Activated CD4-positive, CD25-positive, alpha-beta regulatory T cell treated with anti-CD3 and anti-CD28 coated beads, Interleukin-2, amount 50 U/mL, for 24 hours (primary cell): ENCODE data around the gene CHST15.
A peak's percentile ranks its signal among the peaks of the same experiment; 100 is the strongest.

Source experiments
- ATAC-seq, 2 donors: fragments of 150-1000 bp; cut with Tn5 transposase; one replicate each; pipeline ENCODE4 v1.10.0; 2021; ENCODE audit warnings: mild to moderate bottlenecking in 1 of 2, moderate library complexity in 1 of 2

CHST15 gene

DNA sequence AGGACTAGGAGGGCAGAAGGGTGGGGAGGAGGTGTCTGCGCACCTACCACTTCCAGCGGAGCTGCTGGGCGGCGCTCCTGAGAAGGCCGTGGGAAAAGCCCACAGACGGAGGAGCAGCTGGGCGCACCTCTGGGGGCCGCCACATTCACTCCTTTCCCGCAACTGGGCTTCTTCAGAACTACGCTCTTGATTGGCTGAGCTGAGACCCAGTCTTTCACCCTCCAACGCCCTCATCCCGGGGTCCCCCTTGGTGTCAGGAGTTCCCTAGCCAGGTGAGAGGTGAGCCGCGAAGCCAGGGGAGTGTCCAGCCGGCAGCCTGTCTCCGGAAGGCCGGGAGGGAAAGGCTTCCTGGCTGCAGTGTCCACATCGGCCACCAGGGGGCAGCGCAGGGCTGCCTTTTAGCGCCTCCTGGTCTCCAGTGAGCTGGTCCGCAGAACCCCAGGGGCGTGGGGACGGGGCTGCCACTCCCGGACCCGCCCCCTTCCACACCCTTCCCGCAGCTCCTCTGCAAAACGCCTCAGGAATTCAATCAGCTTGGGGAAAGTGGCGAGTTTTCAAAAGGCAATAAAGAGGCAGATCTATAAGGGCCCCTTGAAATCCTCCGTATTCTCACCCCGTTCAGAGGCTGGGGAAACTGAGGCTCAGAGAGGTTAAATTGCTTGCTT, 98.8 kb downstream of the CHST15 start:
- ATAC-seq = peak; percentile 67 to 70

DNA sequence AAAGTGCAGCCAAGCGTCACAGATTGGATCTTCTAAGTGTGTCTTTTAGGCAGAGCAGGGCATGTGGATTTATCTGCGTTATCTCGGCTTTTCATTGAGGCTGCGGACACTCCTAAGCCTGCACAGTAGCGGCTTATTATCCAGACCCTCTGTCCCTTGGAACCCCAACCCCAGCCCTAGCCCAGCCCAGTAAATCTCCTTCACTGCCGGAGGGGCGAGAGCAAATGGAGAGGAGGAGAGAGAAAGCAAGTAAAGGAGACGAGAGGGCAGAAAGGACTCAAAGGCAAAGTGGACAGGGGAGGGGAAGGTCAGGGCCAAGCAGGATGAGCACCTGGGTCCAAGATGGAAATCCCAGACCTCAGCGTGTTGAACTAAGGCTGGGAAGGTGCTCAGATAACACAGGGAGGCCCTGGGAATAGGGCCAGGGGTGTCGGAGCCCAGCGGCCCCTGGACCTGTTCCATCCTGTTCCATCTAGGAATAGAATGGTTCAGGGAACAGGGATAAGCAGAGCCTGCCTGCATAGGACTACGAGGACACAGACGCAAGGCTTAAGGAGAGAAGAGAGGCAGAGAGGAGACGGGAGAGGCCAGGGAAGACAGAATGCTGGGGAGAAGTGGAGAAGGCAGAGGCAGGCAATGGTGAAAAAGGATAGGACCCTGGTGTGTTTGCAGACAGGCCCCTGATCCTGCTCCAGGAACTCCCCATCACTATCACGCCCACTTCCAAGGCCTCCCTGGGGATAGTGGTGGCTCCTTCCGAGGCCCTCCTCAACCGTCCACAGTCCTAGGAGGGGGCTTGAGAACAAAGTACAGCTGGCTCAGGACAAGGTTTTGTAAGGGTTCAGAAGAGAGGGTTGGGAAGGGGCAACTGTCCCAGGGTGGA, 99.6 kb downstream of the CHST15 start:
- ATAC-seq = no peak

DNA sequence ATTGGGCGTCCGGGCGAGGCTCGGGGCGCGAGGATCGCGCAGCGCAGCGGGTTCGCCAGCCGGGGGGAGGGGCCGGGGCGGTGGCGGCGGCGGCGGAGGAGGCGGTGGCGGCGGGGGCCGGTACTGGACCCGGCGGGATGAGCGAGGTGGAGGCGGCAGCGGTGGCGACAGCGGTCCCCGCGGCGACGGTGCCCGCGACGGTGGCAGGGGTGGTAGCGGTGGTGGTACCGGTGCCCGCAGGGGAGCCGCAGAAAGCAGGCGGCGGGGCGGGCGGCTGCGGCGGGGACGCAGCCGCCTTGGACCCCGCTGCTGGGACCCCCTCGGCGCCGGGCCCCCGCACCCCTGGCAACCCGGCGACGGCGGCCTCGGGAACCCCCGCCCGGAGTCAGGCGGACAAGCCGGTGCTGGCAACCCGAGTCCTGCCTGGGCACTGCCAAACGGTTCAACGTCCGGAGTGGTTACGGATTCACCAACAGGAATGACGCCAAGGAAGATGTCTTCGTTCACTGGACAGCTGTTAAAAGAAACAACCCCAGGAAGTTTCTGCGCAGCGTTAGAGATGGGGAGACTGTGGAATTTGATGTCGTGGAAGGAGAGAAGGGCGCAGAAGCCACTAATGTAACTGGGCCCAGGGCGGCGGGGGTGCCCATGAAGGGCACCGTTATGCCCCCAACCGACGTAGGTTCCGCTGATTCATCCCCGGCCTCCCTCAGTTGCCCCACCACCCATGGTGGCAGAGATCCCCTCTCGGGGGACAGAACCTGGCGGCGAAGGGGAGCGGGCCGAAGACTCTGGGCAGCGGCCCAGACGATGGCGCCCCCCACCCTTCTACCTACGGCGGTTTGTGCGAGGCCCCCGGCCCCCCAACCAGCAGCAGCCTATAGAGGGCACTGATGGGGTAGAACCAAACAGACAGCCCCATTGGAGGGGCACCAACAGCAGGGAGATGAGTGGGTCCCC, 101.5 kb downstream of the CHST15 start:
- ATAC-seq = no peak

DNA sequence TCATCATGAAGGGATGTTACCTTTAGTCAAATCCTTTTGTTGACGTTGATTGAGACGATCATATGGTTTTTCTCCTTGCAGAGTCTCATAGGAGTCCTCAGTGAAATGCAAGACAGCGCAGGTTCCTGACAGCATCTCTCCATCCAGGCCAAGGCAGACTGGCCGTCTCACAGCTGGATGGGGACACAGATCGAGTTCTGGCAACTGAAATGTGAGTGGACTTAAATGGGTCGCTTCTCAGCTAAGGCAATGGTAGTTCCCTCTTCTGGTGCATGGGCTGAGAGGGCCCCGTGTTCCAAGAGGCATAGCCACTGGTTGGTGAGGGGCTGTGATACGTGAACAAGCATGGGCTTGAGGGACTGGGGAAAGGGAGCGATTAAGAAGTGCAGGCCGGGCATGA, 102.5 kb downstream of the CHST15 start:
- ATAC-seq = no peak

- ATAC-seq = peak in 1 of 2 donors; percentile 21
Measured at GRCh38 chr10:123988694-123989093, 104.7 kb downstream of the CHST15 start.

DNA sequence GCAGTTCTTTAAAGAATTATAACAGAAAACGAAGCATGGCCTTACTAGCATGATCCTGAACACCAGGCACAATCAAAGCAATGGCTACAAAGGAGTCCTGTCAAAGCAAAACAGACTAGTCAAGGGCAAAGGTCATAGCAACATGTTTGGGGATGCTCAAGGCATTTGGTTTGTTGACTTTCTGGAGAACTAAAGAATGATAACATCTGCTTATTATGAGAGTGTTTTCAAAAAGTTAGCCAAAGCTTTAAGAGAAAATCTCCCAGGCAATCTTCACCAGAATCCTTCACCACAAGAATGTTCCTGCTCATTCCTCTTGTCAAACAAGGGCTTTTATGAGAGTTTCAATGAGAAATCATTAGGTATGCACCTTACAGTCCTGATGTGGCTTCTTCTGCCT, 106.7 kb downstream of the CHST15 start:
- ATAC-seq = no peak

- ATAC-seq = no peak
Measured at GRCh38 chr10:123974406-123974805, 119.0 kb downstream of the CHST15 start.

DNA sequence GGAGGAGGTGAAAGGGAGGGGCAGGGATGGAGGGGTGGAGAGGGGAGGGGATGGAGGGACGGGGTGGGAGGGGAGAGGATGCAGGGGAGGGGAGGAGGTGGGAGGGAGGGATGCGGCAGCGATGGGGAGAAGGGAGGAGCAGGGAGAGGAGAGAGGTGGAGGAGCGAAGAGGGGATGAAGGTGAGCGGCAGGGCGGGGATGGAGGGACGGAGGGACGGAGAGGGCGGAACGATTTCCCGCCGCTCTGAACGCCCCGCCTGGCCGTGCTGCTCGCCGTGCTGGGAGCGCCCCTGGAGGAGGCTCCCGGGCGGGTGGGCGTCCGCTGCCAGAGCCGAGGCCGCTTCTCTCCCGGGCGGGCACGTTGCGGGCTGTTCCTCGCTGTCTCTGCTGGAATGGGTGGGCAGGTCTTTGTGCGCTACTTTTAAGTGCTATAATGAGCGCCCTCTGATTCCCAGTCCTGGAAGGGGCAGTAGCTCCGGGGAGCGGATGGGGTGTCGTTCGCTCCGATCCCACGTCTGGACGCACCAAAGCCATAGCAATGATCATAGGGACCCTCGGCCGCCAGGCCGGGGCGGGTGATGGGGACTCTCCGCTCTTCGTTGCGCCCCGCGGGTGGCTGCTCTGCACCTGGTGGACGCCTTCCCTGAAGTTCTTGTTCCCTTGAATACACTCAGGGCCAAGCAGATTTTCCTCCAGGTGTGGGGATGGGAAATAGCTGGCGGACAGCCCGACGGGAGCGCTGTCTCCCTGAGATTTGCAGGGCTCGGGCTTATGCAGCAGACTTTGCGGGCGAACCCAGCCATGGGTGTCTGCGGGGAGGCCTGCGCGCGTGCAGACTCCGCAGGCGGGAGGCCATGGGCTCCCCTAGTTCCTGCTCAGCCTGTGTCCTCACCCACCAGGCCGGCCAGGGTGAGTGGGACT, 120.7 kb downstream of the CHST15 start:
- no peak for ATAC-seq

DNA sequence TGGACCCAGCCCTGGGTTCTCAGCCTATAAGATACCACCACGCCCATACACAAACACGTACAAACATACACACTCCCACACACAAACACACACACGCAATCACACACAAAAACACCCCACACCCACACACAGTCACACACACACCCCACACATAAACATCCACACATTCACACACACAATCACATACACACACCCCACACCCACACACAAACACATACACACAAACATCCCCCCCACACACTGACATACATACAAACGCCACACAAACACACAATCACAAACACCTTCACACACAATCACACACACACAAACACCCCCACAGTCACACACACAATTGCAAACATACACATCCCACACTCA, 122.5 kb downstream of the CHST15 start:
- no peak for ATAC-seq

GRCh38 chr10:123970207-123970926, 123.0 kb downstream of the CHST15 start:
- no peak for ATAC-seq

GRCh38 chr10:123967626-123968243, 125.7 kb downstream of the CHST15 start:
- ATAC-seq = no peak

DNA sequence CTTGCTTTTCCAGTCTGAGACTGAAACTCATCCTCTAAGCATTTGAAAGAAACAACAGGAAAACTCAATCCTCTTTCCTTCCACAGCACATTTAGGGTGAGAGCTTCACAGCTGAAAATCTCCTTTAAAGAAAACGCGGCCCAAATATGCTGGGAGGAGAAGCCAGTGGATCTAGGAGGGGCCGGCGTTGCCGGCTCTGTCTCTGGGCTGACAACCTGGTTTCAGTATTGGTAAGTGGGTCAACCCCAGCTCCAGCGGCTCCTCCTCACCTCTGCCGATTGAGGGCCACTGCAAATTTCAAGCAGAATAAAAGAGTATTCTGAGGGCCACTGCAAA, 126.5 kb downstream of the CHST15 start:
- ATAC-seq = no peak

GRCh38 chr10:123965973-123966895, 127.2 kb downstream of the CHST15 start:
- no peak for ATAC-seq

DNA sequence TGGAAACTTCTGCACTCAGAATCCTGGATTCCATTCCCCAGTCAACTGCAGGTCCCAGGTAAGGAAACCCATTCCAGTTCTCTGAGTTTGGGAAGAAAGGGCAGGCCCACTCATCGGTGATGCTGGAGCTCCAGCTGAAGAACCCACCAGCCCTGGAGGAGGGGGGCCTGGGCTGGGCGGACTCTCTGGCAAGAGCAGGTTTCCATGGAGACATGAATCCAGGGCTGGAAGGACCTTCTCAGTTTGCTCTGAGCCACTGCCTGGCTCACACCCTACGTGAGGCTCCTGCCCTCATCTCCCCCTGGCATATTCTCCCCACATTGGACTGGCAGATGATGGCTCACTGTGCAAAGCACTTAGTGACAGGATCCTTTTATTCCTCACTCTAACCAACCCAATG, 128.4 kb downstream of the CHST15 start:
- no peak for ATAC-seq

GRCh38 chr10:123962756-123963530, 130.5 kb downstream of the CHST15 start:
- no peak for ATAC-seq

- no peak for ATAC-seq
Measured at GRCh38 chr10:123958241-123958640, 135.2 kb downstream of the CHST15 start.
